ENCODE data around the gene LGR6. TPM values are rescaled to one million over a fixed set of nuclear protein-coding genes. Genes with fewer than 3 reads are reported as not detected.
"Not testable (repeated sequence)": the region's sequence is repeated elsewhere in the genome, so short reads cannot be mapped to it uniquely, and the experiment has no call there.

The LGR6 gene
- total RNA-seq, 1 donor from 2014 or later: 4.7 TPM

DNA sequence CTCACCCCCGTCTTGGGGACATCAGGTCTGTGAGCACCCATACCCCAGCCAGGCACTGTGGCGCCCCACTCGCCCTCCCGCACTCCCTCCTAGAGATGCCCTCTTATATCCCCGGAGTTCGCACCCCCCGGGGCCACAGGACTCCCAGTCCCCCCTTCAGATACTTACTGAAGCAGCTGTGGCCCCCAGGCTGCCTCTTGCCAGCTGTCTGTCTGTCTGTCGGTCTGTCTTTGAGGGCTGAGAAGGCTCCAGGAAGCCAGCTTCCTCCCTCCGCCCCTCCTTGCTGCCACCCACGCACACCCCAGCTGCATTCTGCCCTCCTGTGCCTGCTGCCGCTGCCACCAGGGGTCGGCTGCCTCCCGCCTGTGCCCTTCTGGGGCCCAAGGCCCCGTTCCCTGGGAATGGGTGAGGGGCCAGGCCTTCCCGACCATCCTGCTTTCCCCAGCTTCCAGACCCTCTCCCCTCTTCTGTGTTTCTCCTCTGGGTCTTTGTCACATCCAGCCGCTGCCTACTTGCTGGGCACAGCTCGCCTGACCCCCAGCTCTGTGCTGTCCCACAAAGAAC is 33.1 kb upstream of the LGR6 start, which contains the start of gene PTPN7:
TSS of gene PTPN7 (minus strand) at position 226 of the 564 bp plus-strand sequence. CDS start 1,200 bp downstream, outside the sequence.
- DNase-seq: no peak

DNA sequence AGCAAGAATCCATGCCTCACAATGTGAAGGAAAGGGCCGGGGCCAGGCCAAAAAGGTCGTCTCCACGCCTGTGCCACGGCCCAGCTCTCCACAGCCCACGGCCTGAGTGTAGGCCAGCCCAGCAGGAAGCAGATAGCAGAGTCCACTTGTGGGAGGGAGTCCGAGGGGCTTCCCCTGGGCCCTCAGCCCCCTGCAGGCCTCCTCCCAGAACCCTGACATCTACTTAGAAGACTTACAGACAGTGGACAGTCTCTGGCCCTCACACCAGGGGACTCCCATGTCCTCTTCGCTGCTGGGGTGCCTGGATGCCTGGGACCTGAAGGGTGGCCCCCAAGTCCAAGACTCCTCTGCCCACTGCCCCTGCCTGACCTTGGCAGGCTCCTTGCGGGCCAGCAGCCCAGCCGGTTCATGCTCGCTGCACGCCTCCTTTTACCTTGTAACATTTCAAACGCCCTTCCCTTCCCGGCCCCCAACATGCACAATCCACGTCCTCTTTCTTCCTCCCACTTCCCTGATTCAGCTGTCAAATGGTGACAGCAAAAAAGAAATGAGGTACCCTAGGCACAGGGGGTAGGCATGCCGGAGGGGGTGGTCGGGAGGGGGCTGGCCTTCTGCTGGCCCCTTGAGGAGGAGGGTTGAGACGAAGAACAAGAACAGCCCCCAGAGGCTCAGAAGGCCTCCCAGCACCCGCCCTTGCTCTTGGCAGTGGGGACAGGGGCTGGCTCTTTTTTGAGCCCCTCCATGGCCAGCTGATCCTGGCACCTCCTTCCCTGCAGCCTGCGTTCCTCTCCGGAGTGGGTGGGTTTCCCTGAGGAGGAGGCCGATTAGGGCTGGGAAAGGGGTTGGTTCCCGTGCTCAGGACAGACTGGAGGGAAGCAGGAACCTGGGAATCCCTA is 32.2 kb upstream of the LGR6 start:
- no peak for DNase-seq

DNA sequence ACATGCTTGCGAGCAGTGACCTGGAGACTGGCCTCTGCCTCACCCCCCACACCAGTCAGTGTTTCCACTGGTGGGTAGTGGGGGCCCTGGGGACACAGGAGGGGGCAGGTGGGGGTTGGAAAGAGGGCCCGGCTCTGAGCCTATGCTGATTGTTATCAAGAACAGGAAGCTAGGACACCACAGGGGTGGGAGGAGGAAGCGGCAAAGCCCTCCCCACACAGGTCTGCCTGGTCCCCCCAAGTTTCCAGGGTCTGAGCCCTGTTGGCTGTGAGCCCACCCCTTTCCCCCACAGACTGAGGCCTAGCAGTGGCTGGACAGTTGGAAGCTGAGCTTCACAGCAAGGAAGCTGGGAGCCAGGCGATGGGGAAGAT is 31.6 kb upstream of the LGR6 start:
- no peak for DNase-seq

DNA sequence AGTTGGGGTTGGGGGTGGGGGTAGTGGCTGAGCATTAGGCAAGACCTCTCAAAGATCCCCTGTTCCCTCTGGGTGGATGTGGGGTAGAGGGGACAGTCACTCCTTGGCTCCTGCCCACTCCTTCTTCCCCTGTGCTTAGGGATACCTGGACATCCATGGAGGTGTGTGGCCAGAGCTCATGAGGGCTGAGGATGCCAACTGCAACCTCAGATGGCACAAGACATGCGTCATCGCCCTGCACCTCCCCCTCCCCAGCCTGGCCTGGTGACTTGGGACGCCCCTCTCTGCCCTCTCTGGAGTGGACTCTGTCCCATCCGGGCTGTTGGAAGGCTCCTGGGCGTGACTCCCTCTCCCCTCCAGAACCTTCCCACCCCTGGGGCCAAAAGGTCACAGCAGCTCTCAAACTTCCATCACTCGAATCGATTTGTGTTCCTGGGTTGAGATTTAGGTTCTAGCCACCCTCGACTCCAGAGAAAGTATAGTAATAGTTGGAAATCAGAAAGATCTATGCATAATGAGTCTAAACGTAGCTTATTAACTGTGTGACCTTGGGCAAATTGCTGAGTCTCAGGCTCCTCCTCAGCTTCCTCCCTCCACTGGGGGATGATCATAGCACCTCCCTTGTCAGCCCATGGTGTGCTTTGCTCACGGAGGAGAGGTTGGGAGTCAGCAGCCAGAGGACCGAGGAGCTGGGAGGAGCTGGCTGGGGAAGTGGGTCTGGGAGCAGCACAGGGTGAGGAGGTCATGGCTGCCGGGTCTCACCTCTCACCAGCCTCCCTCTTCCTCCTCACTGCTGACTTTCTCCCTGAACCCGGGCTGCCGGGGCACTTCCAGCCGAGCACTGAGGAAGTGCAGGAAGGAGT is 30.9 kb upstream of the LGR6 start:
- DNase-seq: no peak

DNA sequence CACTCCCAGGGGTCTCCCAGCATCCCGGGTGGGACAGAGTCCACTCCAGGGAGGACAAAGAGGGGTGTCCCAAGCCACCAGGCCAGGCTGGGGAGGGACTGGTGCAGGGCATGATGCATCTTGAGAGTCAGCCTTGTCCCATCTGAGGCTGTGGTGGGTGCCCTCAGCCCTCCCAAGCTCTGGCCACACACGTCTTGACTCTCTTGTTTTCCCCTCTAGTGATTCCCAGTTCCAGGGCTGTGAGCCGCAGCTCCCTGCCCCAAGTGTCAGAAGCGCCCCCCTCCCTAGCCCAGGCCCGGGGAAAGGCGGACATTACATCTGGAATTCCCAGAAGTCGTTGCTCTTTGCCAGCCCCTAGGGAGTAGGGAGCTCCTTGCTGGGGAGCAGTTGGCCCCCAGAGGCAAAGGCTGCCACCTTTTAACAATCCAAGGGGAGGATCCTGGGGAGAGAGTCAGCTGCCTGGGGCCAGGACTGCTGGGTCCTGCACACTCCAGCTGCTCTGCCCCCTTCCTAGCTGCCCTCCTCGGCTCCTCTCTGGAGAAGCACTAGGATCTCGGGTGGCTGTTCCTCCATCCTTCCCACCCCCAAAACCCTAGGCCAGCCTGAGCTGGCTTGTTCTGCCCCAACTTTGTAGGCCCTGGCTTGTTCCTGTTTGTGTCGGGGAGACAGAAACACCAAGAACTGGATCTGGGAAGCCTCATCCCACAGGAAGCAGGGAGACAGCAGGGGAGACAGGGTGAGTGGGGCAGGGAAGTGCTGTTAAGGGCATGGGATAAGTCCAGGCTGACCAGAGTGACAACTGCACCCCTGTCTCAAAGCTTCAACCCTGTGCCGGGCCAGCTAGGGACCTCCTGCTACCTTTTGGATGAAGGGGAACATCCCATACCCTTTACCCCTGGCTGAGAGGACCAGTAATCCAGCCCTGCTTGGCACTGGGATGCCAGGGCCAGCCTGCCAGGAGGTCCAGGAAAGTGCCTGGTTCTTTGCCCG is 30.0 kb upstream of the LGR6 start:
- DNase-seq: no peak

DNA sequence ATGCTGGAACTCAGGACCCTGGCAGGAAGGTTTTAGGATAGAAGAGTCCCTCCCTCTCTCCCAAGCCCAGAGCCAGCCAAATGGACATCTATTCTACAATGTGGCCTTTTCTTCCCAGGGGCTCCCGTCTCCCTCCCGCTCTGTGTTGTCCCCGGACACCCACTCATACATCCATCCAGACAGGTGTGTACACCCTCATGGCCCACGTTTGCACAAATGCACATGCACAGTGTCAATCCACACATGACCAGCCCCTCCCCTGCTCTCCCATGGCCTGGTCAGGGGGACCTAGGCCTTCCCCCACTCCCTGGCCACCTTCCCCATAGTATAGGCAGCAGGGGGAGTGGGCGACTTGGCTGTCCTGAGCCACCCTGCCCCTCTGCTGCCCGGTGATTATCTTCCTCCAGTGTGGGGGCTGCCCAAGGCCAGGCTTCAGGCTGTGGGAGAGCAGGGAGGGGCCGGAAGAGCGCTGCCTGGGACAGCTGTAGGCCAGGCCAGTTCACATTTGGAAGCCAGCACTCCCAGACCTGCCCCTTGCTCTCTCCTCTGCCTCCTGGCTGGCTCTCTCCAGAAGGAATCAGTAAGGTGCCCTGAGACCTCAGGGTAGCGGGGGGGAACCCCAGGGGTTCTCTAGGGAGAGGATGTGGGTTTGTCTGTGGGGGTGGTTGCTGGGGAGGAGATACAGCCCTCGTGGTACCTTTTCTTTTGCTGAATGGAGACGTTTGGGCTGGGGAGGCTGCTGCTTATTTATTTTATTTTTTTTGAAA is 29.1 kb upstream of the LGR6 start:
- DNase-seq: no peak

DNA sequence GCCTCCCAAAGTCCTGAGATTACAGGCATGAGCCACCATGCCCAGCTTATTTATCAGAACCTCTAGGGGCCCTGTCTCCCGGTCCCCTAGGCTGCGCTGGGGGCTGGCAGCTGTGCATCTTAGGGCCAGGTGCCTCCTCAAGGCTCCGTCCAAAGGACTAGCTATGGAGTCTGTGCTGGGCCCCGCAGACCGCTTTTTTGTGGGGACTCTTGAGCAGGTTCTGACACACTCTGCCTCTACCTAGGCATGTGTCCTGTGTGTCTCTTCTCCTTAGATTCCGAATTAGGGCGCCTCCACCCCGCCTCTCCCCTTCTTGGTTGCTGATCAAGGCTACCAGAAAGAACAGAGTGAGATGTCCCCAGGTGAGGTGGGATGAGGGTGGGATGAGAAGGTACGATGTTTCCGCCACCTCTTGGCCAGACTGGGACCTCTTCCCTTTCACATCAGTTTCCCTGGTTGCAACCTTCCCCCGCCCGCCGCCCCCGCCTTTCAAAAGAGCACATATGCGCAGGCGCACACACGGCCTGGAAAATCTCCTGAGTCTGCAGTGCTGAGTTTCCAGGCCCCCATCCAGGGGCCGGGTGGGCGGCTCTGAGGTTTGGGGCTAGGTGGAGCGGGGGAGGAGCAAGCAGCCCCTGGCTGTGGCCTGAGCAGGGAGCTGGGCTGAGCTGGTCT is 28.2 kb upstream of the LGR6 start:
- DNase-seq: peak; percentile 87

DNA sequence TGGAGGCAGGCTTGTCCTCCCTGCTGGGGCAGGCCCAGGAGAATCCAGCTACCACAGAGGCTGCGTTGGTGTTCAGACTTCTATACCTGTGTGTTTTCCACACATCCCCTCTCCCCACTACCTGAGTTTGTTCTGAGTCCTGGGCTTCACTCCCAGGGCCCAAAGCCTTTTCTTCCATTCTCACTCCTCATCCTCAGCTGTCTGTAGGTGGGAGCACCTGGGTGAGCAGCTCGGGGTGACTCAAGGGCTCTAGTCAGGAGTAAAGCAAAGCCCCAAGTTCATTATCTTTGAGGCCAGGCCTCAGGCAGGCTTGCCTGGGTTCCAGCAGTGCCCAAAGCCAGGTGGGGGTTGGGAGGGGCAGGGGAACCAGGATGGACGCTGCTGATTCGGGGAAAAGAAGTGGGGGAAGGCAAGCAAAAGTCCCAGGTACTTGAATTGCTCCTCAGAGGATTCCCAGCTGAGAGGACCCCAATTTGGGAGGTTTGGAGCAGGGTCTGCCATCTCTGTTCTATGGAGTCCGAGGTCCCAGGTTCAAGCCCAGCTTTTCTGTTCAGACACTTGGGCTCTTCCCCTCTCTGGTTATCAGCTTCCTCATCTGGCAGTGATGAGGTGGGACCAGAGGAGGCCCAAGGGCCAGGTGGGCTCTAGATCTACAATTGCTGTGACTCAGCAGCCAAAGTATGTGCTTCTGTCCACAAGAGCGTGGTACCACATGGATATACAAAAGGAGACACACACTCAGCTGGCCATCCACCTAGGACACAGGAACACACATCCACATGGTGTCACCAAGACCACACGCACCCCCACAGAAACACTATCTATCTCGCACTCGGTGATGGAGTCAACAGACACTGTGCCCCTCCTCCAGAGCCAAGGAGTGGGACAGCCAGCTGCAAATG is 27.4 kb upstream of the LGR6 start:
- no peak for DNase-seq

DNA sequence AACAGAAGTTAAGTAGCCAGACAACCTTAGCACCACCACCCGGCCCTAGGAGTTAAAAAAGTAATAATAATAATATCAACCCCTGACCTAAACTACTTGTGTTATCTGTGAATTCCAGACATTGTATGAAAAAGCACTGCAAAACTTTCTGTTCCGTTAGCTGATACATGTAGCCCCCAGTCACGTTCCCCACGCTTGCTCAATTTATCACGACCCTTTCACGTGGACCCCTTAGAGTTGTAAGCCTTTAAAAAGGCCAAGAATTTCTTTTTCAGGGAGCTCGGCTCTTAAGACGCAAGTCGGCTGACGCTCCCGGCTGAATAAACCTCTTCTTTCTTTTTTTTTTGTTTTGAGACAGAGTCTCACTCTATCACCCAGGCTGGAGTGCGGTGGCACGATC is 26.5 kb upstream of the LGR6 start:
- DNase-seq: not testable (repeated sequence)

DNA sequence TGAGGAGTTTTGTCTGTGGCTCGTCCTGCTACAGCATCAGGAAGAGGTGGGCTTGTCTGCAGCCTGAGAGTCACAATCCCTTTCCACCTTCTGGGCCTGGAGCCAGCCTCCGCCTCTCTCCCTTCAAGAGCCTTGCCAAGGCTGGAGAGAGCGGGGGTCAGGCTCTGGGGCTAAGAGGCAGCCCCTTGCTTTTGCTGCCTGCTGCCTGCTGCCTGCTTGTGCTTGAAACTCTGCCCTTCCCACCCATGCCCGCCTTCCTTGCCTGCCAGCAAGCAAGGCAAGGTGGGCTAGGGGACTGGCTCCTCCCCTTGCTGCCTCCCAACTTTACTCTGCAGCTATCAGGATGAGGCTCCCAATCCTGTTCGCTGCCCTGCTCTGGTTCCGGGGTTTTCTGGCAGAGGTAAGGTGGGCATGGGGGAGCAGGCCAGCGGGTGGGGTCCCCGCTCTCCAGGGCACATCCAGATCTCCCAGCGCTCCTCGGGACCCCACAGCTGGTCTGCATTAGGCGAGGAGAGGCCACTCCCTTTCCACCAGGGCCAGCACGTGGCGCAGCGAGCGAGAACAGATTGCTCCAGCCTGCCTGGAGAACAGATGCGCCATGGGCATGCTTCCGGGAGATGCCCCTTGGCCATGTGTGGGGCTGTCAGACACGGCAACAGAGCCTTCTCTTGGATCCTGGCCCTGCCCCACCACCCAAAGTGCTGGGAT is 25.7 kb upstream of the LGR6 start:
- peak; percentile 88 for DNase-seq

DNA sequence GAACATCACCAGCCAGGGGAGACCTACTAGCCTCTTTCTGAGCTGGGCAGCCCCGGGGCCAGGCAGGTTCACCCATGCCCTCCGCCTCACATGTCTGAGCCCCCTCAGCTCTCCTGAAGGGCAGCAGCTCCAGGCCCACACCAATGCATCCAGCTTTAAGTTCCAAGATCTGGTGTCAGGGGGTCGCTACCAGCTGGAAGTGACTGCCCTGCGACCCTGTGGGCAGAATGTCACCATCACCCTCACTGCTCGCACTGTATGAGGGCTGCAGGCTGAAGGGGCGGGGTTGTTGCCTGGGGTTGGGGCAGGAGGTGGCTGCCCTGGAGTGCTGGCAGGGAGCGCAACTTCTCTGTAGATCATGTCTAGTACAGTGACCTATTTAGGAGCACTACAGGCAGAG is 24.7 kb upstream of the LGR6 start:
- DNase-seq: no peak

DNA sequence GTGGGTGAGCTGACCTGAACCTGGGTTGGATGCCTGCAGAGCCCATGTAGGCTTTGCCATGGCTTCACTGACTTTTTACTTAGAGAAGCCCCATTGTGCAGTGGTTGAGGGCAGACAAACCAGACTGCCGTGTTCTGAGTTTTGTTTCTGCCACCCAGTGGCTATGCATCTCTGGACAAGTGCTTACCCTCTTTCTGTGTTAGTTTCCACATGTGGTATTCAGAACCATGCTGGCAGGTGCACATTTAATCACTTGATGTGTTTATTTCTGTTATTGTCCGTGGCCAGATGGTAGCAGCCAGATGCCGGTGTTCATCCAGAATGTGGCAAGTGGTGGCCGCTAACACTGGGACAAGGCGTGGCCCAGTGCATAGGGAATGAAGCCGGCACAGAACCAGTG is 22.9 kb upstream of the LGR6 start:
- no peak for DNase-seq

DNA sequence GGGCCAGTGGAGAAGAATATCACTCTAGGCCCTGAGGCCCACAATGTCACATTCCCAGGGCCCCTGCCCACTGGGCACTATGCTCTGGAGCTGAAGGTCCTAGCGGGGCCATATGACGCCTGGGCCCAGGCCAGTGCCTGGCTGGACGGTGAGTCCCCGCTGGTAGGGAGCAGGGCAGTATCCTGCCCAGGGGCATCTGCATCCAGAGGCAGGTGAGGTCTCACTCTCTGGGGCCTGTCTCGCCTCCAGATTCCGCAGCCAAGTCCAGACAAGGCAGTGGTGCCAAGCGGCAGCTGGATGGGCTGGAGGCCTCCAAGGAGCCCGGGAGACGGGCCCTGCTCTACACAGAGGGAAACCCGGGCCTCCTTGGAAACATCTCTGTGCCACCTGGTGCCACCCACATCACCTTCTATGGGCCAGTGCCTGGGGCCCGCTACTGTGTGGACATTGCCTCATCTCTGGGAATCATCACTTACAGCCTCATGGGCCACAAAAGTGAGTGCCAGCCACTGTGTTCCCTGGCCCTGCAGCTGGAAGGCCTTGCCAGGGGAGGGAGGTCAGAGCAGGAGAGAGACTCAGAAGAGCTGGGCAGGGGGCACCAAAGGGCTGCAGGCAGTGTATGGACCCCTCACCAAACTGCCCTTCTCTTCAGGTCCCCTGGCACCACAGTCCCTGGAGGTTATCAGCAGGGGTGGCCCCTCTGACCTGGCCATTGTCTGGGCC is 22.1 kb upstream of the LGR6 start:
- DNase-seq: no peak

DNA sequence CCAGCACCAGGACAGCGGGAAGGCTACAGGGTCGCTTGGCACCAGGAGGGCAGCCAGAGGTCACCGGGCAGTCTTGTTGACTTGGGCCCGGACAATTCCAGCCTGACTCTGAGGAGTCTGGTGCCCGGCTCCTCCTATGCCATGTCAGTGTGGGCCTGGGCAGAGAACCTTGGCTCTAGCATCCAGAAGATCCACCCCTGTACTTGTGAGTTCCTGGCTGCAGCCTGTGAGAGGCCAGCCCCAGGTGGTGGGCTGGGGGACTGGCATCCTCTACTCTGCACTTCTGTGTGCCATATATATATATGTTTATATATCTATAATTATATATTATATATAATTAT is 21.6 kb upstream of the LGR6 start:
- DNase-seq: no peak

DNA sequence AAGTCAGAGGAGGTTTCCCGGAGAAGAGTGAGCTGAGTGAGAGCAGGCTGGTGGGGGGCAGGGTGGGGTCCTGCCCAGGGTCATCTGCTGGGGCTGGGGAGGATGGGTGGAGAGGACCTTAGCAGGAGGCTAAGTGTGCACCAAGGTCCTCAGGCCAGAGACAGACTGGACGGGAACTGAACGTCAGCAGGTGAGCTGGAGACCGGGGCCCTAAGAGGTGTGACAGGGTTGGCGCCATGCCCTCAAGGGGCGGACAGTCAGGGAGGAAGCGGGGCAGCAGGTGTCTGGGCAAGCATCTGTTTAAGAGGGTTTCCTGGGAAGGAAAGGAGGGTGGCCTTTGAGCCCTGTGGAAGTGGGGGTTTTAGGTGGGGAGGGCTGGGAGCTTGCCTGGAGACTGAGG is 19.6 kb upstream of the LGR6 start:
- DNase-seq: no peak

DNA sequence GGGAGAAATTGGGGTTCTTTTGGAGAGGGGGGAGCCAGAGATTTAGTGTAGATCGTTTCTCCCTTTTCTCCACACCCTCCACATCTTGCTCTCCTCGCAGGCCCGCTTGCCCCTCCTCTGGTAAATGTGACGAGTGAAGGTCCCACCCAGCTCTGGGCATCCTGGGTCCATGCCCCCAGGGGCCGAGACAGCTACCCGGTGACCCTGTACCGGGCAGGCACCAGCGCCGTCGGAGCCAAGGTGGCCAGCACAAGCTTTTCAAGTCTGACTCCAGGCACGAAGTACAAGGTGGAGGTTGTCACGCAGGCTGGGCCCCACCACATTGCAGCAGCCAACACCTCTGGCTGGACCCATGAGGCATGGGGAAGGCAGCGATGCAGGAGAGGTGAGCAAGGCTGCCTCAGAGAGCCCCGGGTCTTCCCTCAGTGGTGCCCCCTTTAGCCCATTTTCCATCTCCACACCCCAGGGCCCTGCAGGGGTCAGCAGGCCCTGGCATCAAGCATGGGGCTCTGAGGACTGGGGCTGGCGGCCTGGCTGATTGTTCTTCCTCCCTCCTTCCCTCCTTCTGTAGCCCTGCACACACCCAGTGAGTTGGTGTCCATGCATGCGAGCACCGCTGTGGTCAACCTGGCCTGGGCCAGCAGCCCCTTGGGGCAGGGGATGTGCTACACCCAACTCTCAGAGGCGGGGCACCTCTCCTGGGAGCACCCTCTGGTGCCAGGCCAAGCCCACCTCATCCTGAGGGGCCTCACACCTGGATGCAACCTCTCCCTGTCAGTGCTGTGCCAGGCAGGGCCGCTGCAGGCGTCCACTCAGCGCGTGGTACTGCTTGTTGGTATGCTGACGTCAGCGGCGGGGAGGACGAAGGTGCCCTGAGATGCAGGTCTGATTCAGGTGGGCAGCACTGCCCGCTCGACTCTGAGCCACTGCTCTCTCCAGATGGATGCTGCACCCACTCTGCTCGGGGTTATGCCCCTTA is 16.4 kb upstream of the LGR6 start:
- DNase-seq: no peak
